HepG2 (cell line): Measurements from ENCODE around the gene FBXO41. TPM values are rescaled to one million over a fixed set of nuclear protein-coding genes. Genes with fewer than 3 reads are reported as not detected.

Experiments
- GABPB1 ChIP-seq: IDR thresholded peaks from 2 replicates; pipeline ENCODE4 v1.6.1; 2016; ENCODE audit warnings: mild to moderate bottlenecking, missing genetic modification reagents, moderate library complexity, missing compliant biosample characterization
- HBP1 ChIP-seq: IDR thresholded peaks from 2 replicates; pipeline ENCODE4 v1.6.1; 2016; ENCODE audit warnings: low read depth, control low read depth
- HNF4A ChIP-seq: sonication (generic); formaldehyde crosslinking; IDR thresholded peaks from 2 replicates; pipeline ENCODE4 v1.4.0; 2020; ENCODE audit warnings: missing genetic modification reagents
- HOMEZ ChIP-seq: IDR thresholded peaks from 2 replicates; pipeline ENCODE4 v1.6.1; 2016; ENCODE audit warnings: low read depth
- MAX ChIP-seq: IDR thresholded peaks from 2 replicates; pipeline ENCODE4 v1.6.1; 2012; ENCODE audit warnings: inconsistent platforms
- MXI1 ChIP-seq: IDR thresholded peaks from 3 replicates; pipeline ENCODE4 v1.6.1; 2012; ENCODE audit warnings: low read depth, low read length, inconsistent platforms, borderline replicate concordance
- MYPOP ChIP-seq: sonication (generic); formaldehyde crosslinking; IDR thresholded peaks from 2 replicates; pipeline ENCODE4 v1.8.1; 2023; ENCODE audit warnings: mild to moderate bottlenecking, moderate library complexity, missing genetic modification reagents
- PPARG ChIP-seq: conservative IDR thresholded peaks from 2 replicates; pipeline ENCODE4 v1.6.1; 2016; ENCODE audit warnings: missing biosample characterization, missing genetic modification reagents
- RARA ChIP-seq: IDR thresholded peaks from 2 replicates; pipeline ENCODE4 v1.6.1; 2016; ENCODE audit warnings: missing genetic modification reagents, missing compliant biosample characterization
- SAP130 ChIP-seq: IDR thresholded peaks from 2 replicates; pipeline ENCODE4 v1.6.1; 2016; ENCODE audit warnings: low read depth
- SOX5 ChIP-seq: IDR thresholded peaks from 2 replicates; pipeline ENCODE4 v1.6.1; 2016; ENCODE audit warnings: borderline replicate concordance
- TCF7L2 ChIP-seq: IDR thresholded peaks from 2 replicates; pipeline ENCODE4 v1.6.1; 2011; ENCODE audit warnings: mild to moderate bottlenecking, low read depth, low read length, moderate library complexity
- TEAD3 ChIP-seq: optimal IDR thresholded peaks from 2 replicates; pipeline ENCODE3; 2016; ENCODE audit warnings: borderline replicate concordance
- TGIF2 ChIP-seq: IDR thresholded peaks from 2 replicates; pipeline ENCODE4 v1.6.1; 2016; ENCODE audit warnings: control low read depth, missing compliant biosample characterization
- THAP11 ChIP-seq: IDR thresholded peaks from 2 replicates; pipeline ENCODE4 v1.6.1; 2016; ENCODE audit warnings: missing biosample characterization, missing genetic modification reagents
- THRA ChIP-seq: sonication (generic); formaldehyde crosslinking; IDR thresholded peaks from 2 replicates; pipeline ENCODE4 v1.4.0; 2020; ENCODE audit warnings: missing genetic modification reagents, borderline replicate concordance
- ZNF337 ChIP-seq: sonication (generic); formaldehyde crosslinking; IDR thresholded peaks from 2 replicates; pipeline ENCODE4 v1.5.1; 2020; ENCODE audit warnings: missing genetic modification reagents, low read depth, mild to moderate bottlenecking, borderline replicate concordance
- ZNF33B ChIP-seq: sonication (generic); formaldehyde crosslinking; IDR thresholded peaks from 2 replicates; pipeline ENCODE4 v1.5.1; 2020; ENCODE audit warnings: mild to moderate bottlenecking, missing genetic modification reagents
- ZNF747 ChIP-seq: sonication (generic); formaldehyde crosslinking; IDR thresholded peaks from 2 replicates; pipeline ENCODE4 v1.8.1; 2023; ENCODE audit warnings: missing genetic modification reagents, mild to moderate bottlenecking, borderline replicate concordance
- ZNF749 ChIP-seq: sonication (generic); formaldehyde crosslinking; IDR thresholded peaks from 2 replicates; pipeline ENCODE4 v1.8.0; 2022; ENCODE audit warnings: mild to moderate bottlenecking, missing genetic modification reagents, moderate library complexity, borderline replicate concordance
- ZNF766 ChIP-seq: sonication (generic); formaldehyde crosslinking; IDR thresholded peaks from 2 replicates; pipeline ENCODE4 v1.5.0; 2020; ENCODE audit warnings: missing genetic modification reagents, borderline replicate concordance
- ZSCAN12 ChIP-seq: sonication (generic); formaldehyde crosslinking; IDR thresholded peaks from 2 replicates; pipeline ENCODE4 v1.9.0; 2021; ENCODE audit warnings: mild to moderate bottlenecking, missing genetic modification reagents
- ZSCAN30 ChIP-seq: sonication (generic); formaldehyde crosslinking; IDR thresholded peaks from 2 replicates; pipeline ENCODE4 v1.5.0; 2020; ENCODE audit warnings: mild to moderate bottlenecking, missing genetic modification reagents
- polyA plus RNA-seq, 8 experiments: library from polyadenylated mRNA; depleted of rRNA in 3 of 8; stranded (reverse) in 7 of 8; unstranded in 1 of 8; fragments of >200 nt; fragmentation: Illumina TruSeq in 4 of 8; extraction: Trizol in 4 of 8; gene quantifications; 2 replicates each; pipeline versions ENCODE4 v1.2.1 to v1.2.3, GENCODE V29; 2011 to 2016; ENCODE audit warnings: low read depth in 4 of 8, missing spikeins in 1 of 8, mixed read lengths in 1 of 8; ENCODE audit not compliant: insufficient read depth in 1 of 8
- total RNA-seq, 5 experiments: library from RNA; depleted of rRNA; stranded (reverse); fragments of >200 nt; fragmentation: Illumina TruSeq; extraction: Trizol; gene quantifications; 2 replicates each; pipeline ENCODE4 v1.2.3, GENCODE V29; 2016; ENCODE audit warnings: low read depth in 1 of 5
- TF ChIP-seq, protein P1 (sequence below): sonication (generic); formaldehyde crosslinking; IDR thresholded peaks from 2 replicates; pipeline ENCODE4 v1.5.1; 2020; ENCODE audit warnings: missing genetic modification reagents, mild to moderate bottlenecking, borderline replicate concordance

FBXO41 gene
- total and polyA plus RNA-seq, 2 of the 13 experiments (the other 11 are each of a cell fraction or from before 2014, with no cell fraction given), result 4.2 to 10.3 TPM

DNA sequence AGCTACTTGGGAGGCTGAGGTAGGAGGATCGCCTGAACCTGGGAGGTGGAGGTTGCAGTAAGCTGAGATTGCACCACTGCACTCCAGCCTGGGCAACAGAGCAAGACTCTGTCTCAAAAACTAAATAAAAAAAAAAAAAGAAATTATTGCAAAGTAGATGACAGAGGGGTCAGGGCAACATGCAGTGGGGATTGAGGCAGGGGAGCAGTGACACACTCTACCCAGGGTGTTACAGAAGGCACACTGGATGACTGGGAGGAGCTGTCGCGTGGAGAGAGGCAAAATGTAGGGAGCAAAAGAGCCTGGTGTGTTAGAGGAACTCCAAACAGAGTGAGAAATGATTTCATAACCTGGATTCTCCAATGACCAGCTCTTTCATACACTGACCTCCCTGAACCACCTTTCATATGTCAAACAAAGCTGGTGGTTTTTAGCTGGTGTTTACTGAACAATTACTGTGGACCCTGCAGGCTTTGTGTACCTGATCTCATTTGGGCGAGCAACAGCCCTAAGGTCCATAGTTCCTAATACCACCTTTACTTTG, 22.1 kb downstream of the FBXO41 start (continued):
- TF ChIP-seq ZSCAN30 (CRISPR knock-in tag), result 0 out of 2 replicates have a peak, but pooled peaks have one; percentile 91
- TF ChIP-seq SOX5 (CRISPR knock-in tag), result peak; percentile 96
- TF ChIP-seq ZSCAN12 (CRISPR knock-in tag), result no peak
- TF ChIP-seq PPARG (CRISPR knock-in tag), result peak; percentile 78; the same call in 1 of the 2 replicates
- peak; percentile 76; the same call in 1 of the 2 replicates for TF ChIP-seq TGIF2 (CRISPR knock-in tag)
- peak; percentile 54; the same call in 1 of the 2 replicates for TF ChIP-seq HBP1 (CRISPR knock-in tag)
- TF ChIP-seq ZNF337 (CRISPR knock-in tag), result no peak
- TF ChIP-seq, protein P1, sequence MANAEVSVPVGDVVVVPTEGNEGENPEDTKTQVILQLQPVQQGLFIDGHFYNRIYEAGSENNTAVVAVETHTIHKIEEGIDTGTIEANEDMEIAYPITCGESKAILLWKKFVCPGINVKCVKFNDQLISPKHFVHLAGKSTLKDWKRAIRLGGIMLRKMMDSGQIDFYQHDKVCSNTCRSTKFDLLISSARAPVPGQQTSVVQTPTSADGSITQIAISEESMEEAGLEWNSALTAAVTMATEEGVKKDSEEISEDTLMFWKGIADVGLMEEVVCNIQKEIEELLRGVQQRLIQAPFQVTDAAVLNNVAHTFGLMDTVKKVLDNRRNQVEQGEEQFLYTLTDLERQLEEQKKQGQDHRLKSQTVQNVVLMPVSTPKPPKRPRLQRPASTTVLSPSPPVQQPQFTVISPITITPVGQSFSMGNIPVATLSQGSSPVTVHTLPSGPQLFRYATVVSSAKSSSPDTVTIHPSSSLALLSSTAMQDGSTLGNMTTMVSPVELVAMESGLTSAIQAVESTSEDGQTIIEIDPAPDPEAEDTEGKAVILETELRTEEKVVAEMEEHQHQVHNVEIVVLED (CRISPR knock-in tag), result peak; percentile 44; the same call in 1 of the 2 replicates
- TF ChIP-seq RARA, result peak; percentile 90
- TF ChIP-seq ZNF766 (CRISPR knock-in tag), result no peak
- TF ChIP-seq SAP130, result peak; percentile 92
- TF ChIP-seq HOMEZ (CRISPR knock-in tag), result peak; percentile 67; the same call in 1 of the 2 replicates
- TF ChIP-seq ZNF747, result peak; percentile 86; the same call in 1 of the 2 replicates
- 0 out of 2 replicates have a peak, but pooled peaks have one; percentile 56 for TF ChIP-seq ZNF749 (CRISPR knock-in tag)
- TF ChIP-seq THRA (CRISPR knock-in tag), result peak; percentile 78; the same call in 1 of the 2 replicates
- TF ChIP-seq TCF7L2, result no peak
- peak; percentile 82 for TF ChIP-seq TEAD3 (CRISPR knock-in tag)
- 0 out of 2 replicates have a peak, but pooled peaks have one; percentile 14 for TF ChIP-seq ZNF33B
- TF ChIP-seq MYPOP, result peak; percentile 63; the same call in 1 of the 2 replicates
- TF ChIP-seq MXI1, result peak; percentile 22; the same call in 1 of the 3 replicates
- 0 out of 2 replicates have a peak, but pooled peaks have one; percentile 13 for TF ChIP-seq GABPB1
- peak; percentile 97 for TF ChIP-seq HNF4A (CRISPR knock-in tag)
- peak; percentile 56 for TF ChIP-seq MAX
- TF ChIP-seq THAP11, result peak; percentile 74
